ENCODE measurements around the gene ZNF558. TPM values are rescaled to one million over a fixed set of nuclear protein-coding genes. Genes with fewer than 3 reads are reported as not detected.

The ZNF558 gene
- 10 to 100 TPM in 3 of 6 donors, 1 to 10 TPM in 2, not detected in 1; 4.8 to 12.0 (median 10.2) TPM for polyA plus RNA-seq (ENCODE audit: low read depth in 6 of 6)

DNA sequence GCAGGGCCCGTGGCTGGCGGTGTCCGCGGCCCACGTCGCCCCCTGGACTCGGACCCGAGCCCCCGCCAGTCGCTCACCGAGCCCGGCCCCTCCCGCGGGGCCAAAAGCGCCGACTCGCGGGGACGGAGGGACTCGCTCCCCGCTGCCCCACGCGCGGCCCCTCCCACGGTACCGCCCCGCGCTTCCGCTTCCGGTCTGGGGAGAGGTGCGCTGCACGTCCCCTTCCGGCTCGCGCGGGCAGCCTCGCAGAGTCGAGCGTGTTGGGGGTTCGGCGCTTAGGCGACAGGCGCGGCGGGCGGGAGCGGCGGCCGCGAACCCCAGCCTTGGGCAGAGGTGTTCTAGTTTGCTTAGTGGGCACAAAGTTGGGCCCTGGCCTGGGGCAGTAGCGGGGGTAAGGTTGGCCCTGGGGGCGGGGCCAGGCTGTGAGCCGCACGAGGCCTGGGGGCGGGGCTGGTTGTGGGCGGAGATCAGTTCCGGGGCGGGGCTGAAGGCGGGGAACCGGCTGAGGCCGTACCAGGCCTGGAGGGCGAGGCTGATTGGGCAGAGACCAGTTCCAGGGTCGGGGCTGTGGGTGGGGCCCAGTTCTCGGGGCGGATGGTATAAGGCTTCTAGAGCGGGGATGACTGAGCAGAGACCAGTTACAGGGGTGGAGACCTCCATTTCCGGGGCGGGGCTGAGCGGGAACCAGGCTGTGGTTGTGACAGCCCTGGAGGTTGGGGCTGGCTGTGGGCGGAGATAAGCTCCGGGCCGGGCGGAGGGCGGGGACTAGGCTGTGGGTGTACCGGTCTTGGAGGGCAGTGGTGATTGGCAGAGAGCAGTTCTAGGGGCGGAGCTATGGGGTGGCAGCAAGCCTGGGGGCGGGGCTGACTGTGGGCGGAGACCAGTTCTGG is at the start of gene ZNF558, which contains the start of gene MBD3L1:
Gene ZNF558 (minus strand): TSS at position 173 of the 890 bp plus-strand sequence. CDS start 9,645 bp downstream, outside the sequence.
Gene MBD3L1 (plus strand): TSS at position 246 of the 890 bp plus-strand sequence. CDS start 10,302 bp downstream, outside the sequence.
- H3K4me1 Mint-ChIP-seq: peaks cover 0 to 19% (median 0%) of the 10 kb centered on the region in 3 donors
- H3K9me3 Mint-ChIP-seq: peaks cover 0 to 14% (median 9%) of the 10 kb centered on the region in 7 donors
- ATAC-seq (ENCODE audit: low read depth in 2 of 2) (peak; percentile 80 to 84), DNase-seq (peak; percentile 98)
- H3K36me3 Mint-ChIP-seq: peaks cover 0 to 5% of the 10 kb centered on the region in 2 donors
- H3K27me3 Mint-ChIP-seq: no peaks in the 10 kb centered on the region
- peak within 1 kb of the TSS; percentile 87 to 98 (median 98) for H3K27ac Mint-ChIP-seq
- H3K4me3 Mint-ChIP-seq: peak within 1 kb of the TSS; percentile 81 to 98 (median 94)

DNA sequence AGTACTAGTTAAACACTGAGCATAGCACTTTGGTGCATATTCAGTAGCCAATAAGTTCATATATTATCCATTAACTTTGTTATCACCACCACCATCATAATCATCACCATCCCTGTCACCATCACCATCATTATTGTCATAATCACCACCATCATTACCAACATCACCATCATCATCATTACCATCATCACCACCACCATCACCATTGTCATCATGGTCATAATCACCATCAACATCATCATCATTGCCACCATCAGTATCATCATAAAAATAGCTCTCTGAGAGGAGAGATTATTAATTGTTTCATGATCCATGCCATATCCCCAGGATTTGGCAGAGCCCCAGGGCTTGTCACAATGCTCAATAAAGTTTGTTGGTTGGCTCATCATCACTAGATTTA is 49.4 kb upstream of the ZNF558 start:
- Mint-ChIP-seq H3K36me3 (peaks cover 0 to 12% of the 10 kb centered on the region in 2 donors), H3K27ac (no peak overlapping the region), H3K27me3 (peaks cover 21 to 27% (median 25%) of the 10 kb centered on the region in 3 donors)

DNA sequence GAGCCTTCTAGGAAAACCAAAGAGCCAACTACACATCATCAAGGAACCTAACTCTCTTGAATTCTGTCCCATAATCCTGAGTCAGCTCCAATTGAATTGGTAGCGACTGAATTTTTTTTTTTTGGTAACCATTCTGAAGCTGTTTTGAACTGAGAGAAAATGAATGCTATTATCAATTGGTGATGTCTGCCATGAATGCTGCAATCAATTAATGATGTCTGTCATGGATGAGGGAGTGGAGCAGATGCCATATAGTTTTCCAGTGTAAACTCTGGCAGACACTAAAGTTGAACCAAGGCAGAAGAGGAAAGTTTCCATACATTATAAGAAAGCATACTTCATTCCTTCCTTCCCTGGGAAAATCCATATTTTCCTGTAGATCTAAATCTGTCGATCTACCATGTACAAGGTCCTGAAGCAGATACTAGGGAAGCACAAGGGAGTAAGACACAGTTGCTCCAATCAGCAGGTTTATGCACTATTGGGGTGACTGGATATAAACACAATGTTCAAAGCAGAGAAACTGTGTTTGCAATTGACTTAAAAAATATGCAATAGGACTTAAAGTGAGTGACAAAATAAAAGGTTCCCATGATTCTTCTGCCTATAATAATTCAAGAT is 48.9 kb upstream of the ZNF558 start:
- DNase-seq (no peak), ATAC-seq (ENCODE audit: low read depth in 2 of 2) (no peak)
- Mint-ChIP-seq H3K36me3 (peaks cover 0 to 12% of the 10 kb centered on the region in 2 donors), H3K27ac (no peak overlapping the region), H3K4me1 (peaks cover 0 to 2% (median 0%) of the 10 kb centered on the region in 3 donors), H3K27me3 (peaks cover 21 to 27% (median 25%) of the 10 kb centered on the region in 3 donors), H3K4me3 (no peak overlapping the region), H3K9me3 (peaks cover 6 to 31% (median 22%) of the 10 kb centered on the region in 7 donors)

More for the DNA sequence above, 49.4 kb upstream of the ZNF558 start:
- no peak for DNase-seq
- H3K9me3 Mint-ChIP-seq: peaks cover 6 to 31% (median 21%) of the 10 kb centered on the region in 7 donors
- no peak for ATAC-seq (ENCODE audit: low read depth in 2 of 2)
- H3K4me3 Mint-ChIP-seq: no peak overlapping the region
- peaks cover 0 to 2% (median 0%) of the 10 kb centered on the region in 3 donors for H3K4me1 Mint-ChIP-seq

DNA sequence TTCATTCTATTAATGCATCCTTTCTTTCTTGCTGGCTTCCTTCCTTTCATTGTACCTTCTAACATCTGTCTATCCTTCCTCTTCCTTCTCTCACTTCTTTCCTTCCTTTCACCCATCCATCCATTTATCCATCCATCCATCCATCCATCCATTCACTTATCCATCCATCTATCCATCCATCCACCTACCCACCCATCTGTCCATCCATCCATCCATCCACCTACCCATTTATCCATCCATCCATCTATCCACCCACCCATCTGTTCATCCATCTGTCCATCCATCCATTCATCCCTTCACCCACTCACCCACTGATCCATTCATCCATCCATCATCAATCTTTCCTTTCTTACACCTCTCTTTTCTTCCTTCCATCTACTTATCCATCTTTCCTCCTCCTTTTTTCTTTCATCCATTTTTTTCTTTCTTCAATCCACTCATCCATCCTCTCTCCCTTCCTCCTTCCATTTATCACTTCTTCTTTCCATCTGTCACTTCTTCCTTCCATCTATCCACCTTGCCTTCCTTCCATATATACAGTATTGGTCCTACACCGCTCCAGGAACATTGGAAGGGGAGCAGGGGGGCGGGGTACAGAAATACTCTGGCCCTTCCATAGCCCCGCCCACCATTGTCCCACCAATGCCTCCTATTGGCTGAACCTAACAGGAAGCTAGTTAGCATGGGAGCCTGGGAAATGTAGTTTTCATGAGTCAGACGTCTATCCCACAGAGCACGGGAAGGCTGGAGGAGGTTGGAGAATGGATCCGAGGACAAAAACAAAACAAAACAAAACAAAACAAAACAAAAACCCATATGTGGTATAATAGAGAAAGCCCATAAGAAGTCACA is 46.0 kb upstream of the ZNF558 start:
- no peak for ATAC-seq (ENCODE audit: low read depth in 2 of 2)
- peaks cover 23 to 34% (median 30%) of the 10 kb centered on the region in 3 donors for H3K27me3 Mint-ChIP-seq

DNA sequence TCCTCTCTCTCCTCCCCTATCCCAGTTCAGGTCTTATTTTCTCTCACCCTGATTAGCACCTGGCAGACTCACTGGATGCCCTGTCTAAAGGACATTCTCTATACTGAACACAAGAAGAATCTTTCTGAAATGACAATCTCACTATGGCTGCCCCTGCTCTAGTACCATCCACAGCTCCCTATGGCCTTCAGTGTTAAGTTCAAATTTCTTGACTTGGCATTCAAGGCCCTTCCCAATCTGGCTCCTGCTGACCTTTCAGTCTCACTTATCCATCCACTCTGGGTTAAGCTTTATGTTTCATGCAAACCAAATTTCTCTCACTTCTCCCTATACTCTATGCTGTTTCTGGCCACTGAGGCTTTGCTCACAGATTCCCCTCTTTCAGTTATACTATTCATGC is 34.2 kb upstream of the ZNF558 start:
- ATAC-seq (ENCODE audit: low read depth in 2 of 2): no peak
- Mint-ChIP-seq H3K4me3 (no peak overlapping the region), H3K4me1 (no peaks in the 10 kb centered on the region), H3K9me3 (peaks cover 0 to 7% (median 2%) of the 10 kb centered on the region in 7 donors), H3K36me3 (no peaks in the 10 kb centered on the region), H3K27ac (no peak overlapping the region), H3K27me3 (peaks cover 0 to 16% (median 15%) of the 10 kb centered on the region in 3 donors)
- DNase-seq: no peak

More for the DNA sequence above, 46.0 kb upstream of the ZNF558 start:
- no peak overlapping the region for H3K27ac Mint-ChIP-seq
- peaks cover 0 to 2% (median 0%) of the 10 kb centered on the region in 3 donors for H3K4me1 Mint-ChIP-seq
- no peak overlapping the region for H3K4me3 Mint-ChIP-seq
- peaks cover 0 to 16% of the 10 kb centered on the region in 2 donors for H3K36me3 Mint-ChIP-seq
- peaks cover 6 to 33% (median 23%) of the 10 kb centered on the region in 7 donors for H3K9me3 Mint-ChIP-seq
- DNase-seq: no peak

DNA sequence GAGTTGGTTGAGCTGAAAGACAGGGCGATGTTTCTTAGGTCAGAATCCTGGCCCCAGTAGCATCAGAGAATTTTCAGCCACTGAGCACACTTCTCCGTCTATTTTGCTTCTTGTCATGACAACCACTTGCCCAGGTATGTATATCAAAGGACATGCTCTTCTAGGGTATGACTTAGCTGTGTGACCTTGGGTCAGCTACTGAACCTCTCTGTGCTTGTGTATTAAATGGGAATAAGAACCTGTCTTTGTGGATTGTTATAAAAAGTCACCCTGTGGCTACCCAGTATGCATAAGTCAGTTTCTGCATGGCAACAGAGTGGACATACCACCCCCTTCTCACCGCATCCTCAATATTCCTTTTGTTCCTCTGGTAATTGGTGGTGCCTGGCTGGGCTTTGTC is 26.2 kb upstream of the ZNF558 start:
- Mint-ChIP-seq H3K9me3 (peaks cover 0 to 7% (median 3%) of the 10 kb centered on the region in 7 donors), H3K27ac (no peak overlapping the region), H3K4me1 (no peaks in the 10 kb centered on the region), H3K36me3 (no peaks in the 10 kb centered on the region), H3K4me3 (no peak overlapping the region), H3K27me3 (peaks cover 23 to 32% (median 27%) of the 10 kb centered on the region in 3 donors)
- DNase-seq (no peak), ATAC-seq (ENCODE audit: low read depth in 2 of 2) (no peak)

DNA sequence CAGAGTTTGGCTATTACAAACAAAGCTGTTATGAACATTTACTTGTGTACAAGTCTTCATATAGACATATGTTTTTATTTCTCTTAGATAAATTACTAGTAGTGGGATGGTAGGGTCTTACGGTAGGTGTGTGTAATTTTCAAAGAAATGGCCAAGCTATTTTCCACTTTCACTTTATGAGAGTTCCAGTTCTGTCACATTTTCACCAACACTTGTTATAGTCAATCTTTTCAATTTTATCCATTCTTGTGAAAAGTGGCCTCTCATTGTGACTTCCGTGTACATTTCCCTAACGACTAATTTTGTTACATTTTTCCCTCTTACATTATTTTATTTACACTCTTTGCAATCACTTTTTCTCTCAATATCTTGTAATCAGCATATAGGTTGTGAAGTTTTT is 18.4 kb upstream of the ZNF558 start:
- H3K36me3 Mint-ChIP-seq: peaks cover 0 to 20% of the 10 kb centered on the region in 2 donors
- peaks cover 16 to 28% (median 23%) of the 10 kb centered on the region in 3 donors for H3K27me3 Mint-ChIP-seq
- peaks cover 18 to 43% (median 24%) of the 10 kb centered on the region in 7 donors for H3K9me3 Mint-ChIP-seq
- H3K27ac Mint-ChIP-seq: no peak overlapping the region
- no peaks in the 10 kb centered on the region for H3K4me1 Mint-ChIP-seq
- no peak for DNase-seq
- ATAC-seq (ENCODE audit: low read depth in 2 of 2): no peak
- H3K4me3 Mint-ChIP-seq: no peak overlapping the region

DNA sequence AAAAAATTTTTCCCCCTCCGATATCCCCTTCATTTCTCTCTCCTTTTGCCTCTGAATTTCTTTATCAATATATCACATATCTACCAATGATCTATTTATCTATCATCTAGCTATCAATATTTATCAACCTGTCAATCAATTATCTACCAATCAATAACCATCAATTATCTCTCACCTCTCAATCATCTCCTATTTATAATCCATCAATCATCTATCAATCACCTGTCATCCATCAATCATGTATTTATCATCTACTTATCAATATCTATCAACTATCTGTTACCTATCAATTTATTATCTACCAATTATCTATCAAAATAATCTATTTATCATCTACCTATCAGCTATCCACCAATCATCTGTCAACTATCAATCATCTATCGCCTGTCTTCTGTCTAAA is 17.1 kb upstream of the ZNF558 start:
- no peaks in the 10 kb centered on the region for H3K4me1 Mint-ChIP-seq
- H3K4me3 Mint-ChIP-seq: no peak overlapping the region
- no peak overlapping the region for H3K27ac Mint-ChIP-seq
- ATAC-seq (ENCODE audit: low read depth in 2 of 2): no peak
- no peak for DNase-seq
- H3K27me3 Mint-ChIP-seq: peaks cover 16 to 28% (median 21%) of the 10 kb centered on the region in 3 donors
- H3K36me3 Mint-ChIP-seq: peaks cover 0 to 20% of the 10 kb centered on the region in 2 donors
- H3K9me3 Mint-ChIP-seq: peaks cover 18 to 43% (median 27%) of the 10 kb centered on the region in 7 donors

DNA sequence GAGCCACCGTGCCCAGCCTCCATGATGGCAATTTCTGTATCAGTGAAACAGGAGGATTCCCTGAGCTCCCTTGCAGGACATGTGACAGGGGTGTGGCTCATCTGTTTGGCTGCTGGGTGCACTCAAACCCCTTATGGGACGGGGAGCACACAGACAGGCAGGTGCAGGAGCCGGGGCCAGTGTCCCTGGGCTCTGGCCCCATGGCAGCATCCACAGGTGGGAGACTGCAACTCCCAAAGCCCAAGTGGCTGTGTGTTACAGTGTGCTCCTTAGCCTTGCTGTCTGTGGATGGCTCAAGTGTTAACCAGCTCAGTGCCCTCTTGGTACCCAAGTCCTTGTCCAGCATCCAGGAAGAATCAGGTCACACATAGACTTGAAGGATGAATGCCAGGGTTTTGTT is 14.7 kb upstream of the ZNF558 start:
- Mint-ChIP-seq H3K27ac (no peak overlapping the region), H3K27me3 (peaks cover 19 to 24% (median 20%) of the 10 kb centered on the region in 3 donors), H3K4me1 (no peaks in the 10 kb centered on the region), H3K4me3 (no peak overlapping the region), H3K9me3 (peaks cover 15 to 37% (median 23%) of the 10 kb centered on the region in 7 donors), H3K36me3 (peaks cover 0 to 20% of the 10 kb centered on the region in 2 donors)
- ATAC-seq (ENCODE audit: low read depth in 2 of 2) (no peak), DNase-seq (no peak)

DNA sequence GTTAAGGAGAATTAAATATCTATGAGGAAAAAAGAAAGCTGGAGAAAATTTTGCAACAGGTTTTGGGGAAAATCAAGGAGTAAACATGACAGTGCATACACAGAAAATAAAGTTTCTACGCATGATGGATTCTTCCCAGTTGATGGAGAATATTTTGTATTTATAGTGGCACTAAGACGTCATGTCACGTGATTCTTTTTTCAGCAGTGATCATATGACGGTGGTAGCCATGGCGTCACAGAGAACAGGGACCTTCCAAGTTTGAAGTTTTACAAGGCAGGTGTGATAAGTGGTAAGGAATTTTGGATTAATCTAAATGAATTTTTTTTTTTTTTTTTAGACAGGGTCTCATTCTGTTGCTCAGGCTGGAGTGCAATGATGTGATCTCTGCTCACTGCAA is 8.6 kb upstream of the ZNF558 start:
- peaks cover 0 to 9% (median 3%) of the 10 kb centered on the region in 7 donors for H3K9me3 Mint-ChIP-seq
- DNase-seq (no peak), ATAC-seq (ENCODE audit: low read depth in 2 of 2) (no peak)
- no peaks in the 10 kb centered on the region for H3K36me3 Mint-ChIP-seq
- no peak overlapping the region for H3K4me3 Mint-ChIP-seq
- peaks cover 8 to 39% (median 22%) of the 10 kb centered on the region in 3 donors for H3K27me3 Mint-ChIP-seq
- no peak overlapping the region for H3K27ac Mint-ChIP-seq
- H3K4me1 Mint-ChIP-seq: no peaks in the 10 kb centered on the region

DNA sequence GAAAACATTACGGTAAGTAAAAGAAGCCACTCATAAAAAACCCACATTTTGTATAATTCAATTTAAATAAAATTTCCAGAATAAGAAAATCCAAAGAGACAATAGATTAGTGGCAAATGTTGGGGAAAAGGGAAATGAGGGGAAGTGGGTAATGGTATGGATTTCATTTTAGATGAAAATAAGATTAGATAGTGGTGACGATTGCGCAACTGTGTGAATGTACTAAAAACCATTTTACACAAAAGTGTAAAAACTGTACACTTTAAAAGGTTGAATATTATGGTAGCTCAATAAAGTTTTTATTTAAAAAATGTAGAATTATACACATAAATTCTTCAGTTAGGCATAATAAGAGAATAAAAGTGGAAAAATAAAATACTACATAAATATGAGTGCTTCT is 3.8 kb upstream of the ZNF558 start:
- H3K4me3 Mint-ChIP-seq: peak overlapping the region in 1 of 8 donors; percentile 29
- peaks cover 8 to 22% (median 11%) of the 10 kb centered on the region in 3 donors for H3K27me3 Mint-ChIP-seq
- no peaks in the 10 kb centered on the region for H3K36me3 Mint-ChIP-seq
- ATAC-seq (ENCODE audit: low read depth in 2 of 2): no peak
- H3K27ac Mint-ChIP-seq: no peak overlapping the region
- H3K9me3 Mint-ChIP-seq: peaks cover 0 to 18% (median 9%) of the 10 kb centered on the region in 7 donors
- DNase-seq: no peak
- peaks cover 0 to 19% (median 0%) of the 10 kb centered on the region in 3 donors for H3K4me1 Mint-ChIP-seq

DNA sequence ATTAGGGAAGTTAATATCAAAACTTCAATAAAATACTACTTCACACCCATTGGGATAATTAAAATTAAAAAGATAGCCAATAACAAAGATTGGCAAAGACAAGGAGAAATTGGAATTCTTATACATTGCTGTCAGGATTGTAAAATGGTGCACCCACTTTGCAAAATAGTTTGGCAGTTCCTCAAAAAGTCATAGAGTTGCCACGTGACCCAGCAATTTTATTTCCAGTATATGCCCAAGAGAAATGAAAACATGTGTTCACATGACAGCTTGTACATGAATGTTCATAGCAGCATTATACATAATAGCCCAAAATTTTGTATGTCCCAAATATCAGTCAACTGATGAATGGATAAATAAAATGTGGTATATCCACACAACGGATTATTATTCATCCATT is 3.3 kb upstream of the ZNF558 start:
- Mint-ChIP-seq H3K27ac (no peak overlapping the region), H3K9me3 (peaks cover 0 to 18% (median 9%) of the 10 kb centered on the region in 7 donors), H3K27me3 (peaks cover 8 to 17% (median 11%) of the 10 kb centered on the region in 3 donors), H3K4me3 (peak overlapping the region in 1 of 8 donors; percentile 41), H3K4me1 (peaks cover 0 to 19% (median 0%) of the 10 kb centered on the region in 3 donors), H3K36me3 (no peaks in the 10 kb centered on the region)
- ATAC-seq (ENCODE audit: low read depth in 2 of 2) (no peak), DNase-seq (no peak)

Data from naive B cell (primary cell).